ENCODE results near the gene CEP104.
A peak's percentile ranks its signal among the peaks of the same experiment; 100 is the strongest.

The CEP104 gene

GRCh38 chr1:3894626-3895278 is 37.7 kb upstream of the CEP104 start:
- no peak for DNase-seq (ENCODE audit: low read depth)

GRCh38 chr1:3893190-3893589 is 36.2 kb upstream of the CEP104 start:
- no peak for DNase-seq (ENCODE audit: low read depth)

- DNase-seq (ENCODE audit: low read depth) = no peak
Measured at GRCh38 chr1:3892748-3893147, 35.7 kb upstream of the CEP104 start.

GRCh38 chr1:3891329-3891865 is 34.4 kb upstream of the CEP104 start:
- DNase-seq (ENCODE audit: low read depth) = no peak

GRCh38 chr1:3890389-3891328 is 33.6 kb upstream of the CEP104 start:
- no peak for DNase-seq (ENCODE audit: low read depth)

GRCh38 chr1:3889936-3890335 is 32.9 kb upstream of the CEP104 start:
- no peak for DNase-seq (ENCODE audit: low read depth)

GRCh38 chr1:3888301-3888700 is 31.3 kb upstream of the CEP104 start:
- no peak for DNase-seq (ENCODE audit: low read depth)

- DNase-seq (ENCODE audit: low read depth) = no peak
Measured at GRCh38 chr1:3886691-3887090, 29.7 kb upstream of the CEP104 start.

GRCh38 chr1:3886106-3886670 is 29.2 kb upstream of the CEP104 start:
- no peak for DNase-seq (ENCODE audit: low read depth)

GRCh38 chr1:3885611-3886010 is 28.6 kb upstream of the CEP104 start:
- DNase-seq (ENCODE audit: low read depth) = no peak

GRCh38 chr1:3884966-3885365 is 28.0 kb upstream of the CEP104 start:
- DNase-seq (ENCODE audit: low read depth) = no peak

GRCh38 chr1:3883194-3883925 is 26.3 kb upstream of the CEP104 start:
- no peak for DNase-seq (ENCODE audit: low read depth)

GRCh38 chr1:3881193-3881480 is 24.1 kb upstream of the CEP104 start:
- no peak for DNase-seq (ENCODE audit: low read depth)

- DNase-seq (ENCODE audit: low read depth) = no peak
Measured at GRCh38 chr1:3880429-3881192, 23.6 kb upstream of the CEP104 start.

- DNase-seq (ENCODE audit: low read depth) = no peak
Measured at GRCh38 chr1:3879787-3880428, 22.9 kb upstream of the CEP104 start.

GRCh38 chr1:3879099-3879498 is 22.1 kb upstream of the CEP104 start:
- peak; percentile 16 for DNase-seq (ENCODE audit: low read depth)

- DNase-seq (ENCODE audit: low read depth) = no peak
Measured at GRCh38 chr1:3876716-3877115, 19.7 kb upstream of the CEP104 start.

GRCh38 chr1:3874736-3875135 is 17.7 kb upstream of the CEP104 start:
- DNase-seq (ENCODE audit: low read depth) = no peak

GRCh38 chr1:3872546-3872945 is 15.5 kb upstream of the CEP104 start:
- DNase-seq (ENCODE audit: low read depth) = no peak

- no peak for DNase-seq (ENCODE audit: low read depth)
Measured at GRCh38 chr1:3871451-3871805, 14.4 kb upstream of the CEP104 start.

GRCh38 chr1:3869751-3870301 is 12.8 kb upstream of the CEP104 start:
- DNase-seq (ENCODE audit: low read depth) = peak; percentile 55
